GM06990 (cell line): ENCODE measurements around the gene FAM210B.

Experiments
- DNase-seq: peaks from one replicate; pipeline ENCODE4 v3.0.0-alpha.2; 2011; ENCODE audit not compliant: insufficient read length; ENCODE audit errors: extremely low read depth
- H3K27me3 ChIP-seq: replicated peaks from 2 replicates; pipeline ENCODE4 v1.6.0; 2011; ENCODE audit warnings: low read length; ENCODE audit not compliant: control insufficient read depth, insufficient read depth
- H3K36me3 ChIP-seq: 2 replicates; pipeline ENCODE4 v1.5.1; 2011; ENCODE audit warnings: low read length; ENCODE audit not compliant: control insufficient read depth, insufficient read depth
- H3K4me3 ChIP-seq: replicated peaks from 2 replicates; pipeline ENCODE4 v1.5.1; 2011; ENCODE audit warnings: low read depth, mild to moderate bottlenecking, control low read depth, low read length
- TF ChIP-seq, protein P1 (sequence below): IDR thresholded peaks from 2 replicates; pipeline ENCODE4 v1.5.1; 2011; ENCODE audit warnings: low read length, control low read depth, mild to moderate bottlenecking, inconsistent platforms; ENCODE audit not compliant: insufficient read depth, poor library complexity, severe bottlenecking

FAM210B gene

DNA sequence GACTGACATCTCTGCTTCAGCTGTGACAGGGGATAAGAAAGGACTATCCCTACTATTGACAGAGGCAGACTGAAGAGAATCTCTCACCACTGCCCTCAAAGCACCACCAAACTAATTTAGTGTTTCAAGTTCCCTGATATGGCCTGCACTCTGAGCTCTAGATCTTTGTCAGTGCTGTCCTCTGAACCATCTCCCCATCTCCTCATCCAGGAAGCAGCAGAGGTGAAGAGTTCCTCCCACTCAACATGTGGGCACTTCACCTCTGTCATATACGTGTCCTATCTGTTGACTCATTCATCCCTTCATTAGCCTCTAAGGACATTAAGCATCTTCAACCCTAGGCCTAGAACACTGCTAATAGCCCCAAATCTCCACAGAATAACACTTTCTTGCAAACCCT is 14.1 kb downstream of the FAM210B start:
- TF ChIP-seq, protein P1, sequence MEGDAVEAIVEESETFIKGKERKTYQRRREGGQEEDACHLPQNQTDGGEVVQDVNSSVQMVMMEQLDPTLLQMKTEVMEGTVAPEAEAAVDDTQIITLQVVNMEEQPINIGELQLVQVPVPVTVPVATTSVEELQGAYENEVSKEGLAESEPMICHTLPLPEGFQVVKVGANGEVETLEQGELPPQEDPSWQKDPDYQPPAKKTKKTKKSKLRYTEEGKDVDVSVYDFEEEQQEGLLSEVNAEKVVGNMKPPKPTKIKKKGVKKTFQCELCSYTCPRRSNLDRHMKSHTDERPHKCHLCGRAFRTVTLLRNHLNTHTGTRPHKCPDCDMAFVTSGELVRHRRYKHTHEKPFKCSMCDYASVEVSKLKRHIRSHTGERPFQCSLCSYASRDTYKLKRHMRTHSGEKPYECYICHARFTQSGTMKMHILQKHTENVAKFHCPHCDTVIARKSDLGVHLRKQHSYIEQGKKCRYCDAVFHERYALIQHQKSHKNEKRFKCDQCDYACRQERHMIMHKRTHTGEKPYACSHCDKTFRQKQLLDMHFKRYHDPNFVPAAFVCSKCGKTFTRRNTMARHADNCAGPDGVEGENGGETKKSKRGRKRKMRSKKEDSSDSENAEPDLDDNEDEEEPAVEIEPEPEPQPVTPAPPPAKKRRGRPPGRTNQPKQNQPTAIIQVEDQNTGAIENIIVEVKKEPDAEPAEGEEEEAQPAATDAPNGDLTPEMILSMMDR: no peak
- DNase-seq: no peak
- no peak overlapping the region for H3K4me3 ChIP-seq
- no peaks in the 10 kb centered on the region for H3K27me3 ChIP-seq
- peaks cover 12% of the 10 kb centered on the region for H3K36me3 ChIP-seq

DNA sequence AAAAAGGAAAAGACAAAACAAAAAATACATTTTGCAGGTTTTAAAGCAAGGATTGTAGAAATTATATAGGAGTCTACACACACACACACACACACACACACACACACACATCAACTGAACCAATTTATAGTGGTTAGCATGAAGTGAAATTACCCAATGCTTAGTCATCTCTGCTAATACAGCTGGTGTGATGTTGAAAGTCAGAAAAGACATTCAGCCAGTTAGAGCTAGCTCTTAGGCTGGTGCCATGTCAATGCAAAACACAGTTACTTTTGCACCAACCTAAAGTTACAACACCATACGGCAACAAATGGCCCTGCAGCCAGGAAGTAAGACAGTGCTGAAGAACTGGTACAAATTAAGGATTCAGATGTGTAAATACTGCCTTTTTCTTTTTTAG is 15.2 kb downstream of the FAM210B start:
- H3K4me3 ChIP-seq: no peak overlapping the region
- H3K36me3 ChIP-seq: peaks cover 13% of the 10 kb centered on the region
- TF ChIP-seq, protein P1: no peak
- no peak for DNase-seq
- no peaks in the 10 kb centered on the region for H3K27me3 ChIP-seq

GRCh38 chr20:56376331-56376730 is 17.6 kb downstream of the FAM210B start:
- Histone ChIP-seq H3K36me3 (peaks cover 6% of the 10 kb centered on the region), H3K27me3 (no peaks in the 10 kb centered on the region), H3K4me3 (no peak overlapping the region)
- no peak for DNase-seq
- TF ChIP-seq, protein P1: no peak

GRCh38 chr20:56378386-56378785 is 19.6 kb downstream of the FAM210B start:
- Histone ChIP-seq H3K27me3 (no peaks in the 10 kb centered on the region), H3K4me3 (no peak overlapping the region), H3K36me3 (peaks cover 5% of the 10 kb centered on the region)
- DNase-seq: no peak
- TF ChIP-seq, protein P1: no peak

- TF ChIP-seq, protein P1: no peak
- no peaks in the 10 kb centered on the region for H3K27me3 ChIP-seq
- H3K36me3 ChIP-seq: peaks cover 12% of the 10 kb centered on the region
These were observed 21.6 kb downstream of the FAM210B start for GRCh38 chr20:56380375-56380774.

DNA sequence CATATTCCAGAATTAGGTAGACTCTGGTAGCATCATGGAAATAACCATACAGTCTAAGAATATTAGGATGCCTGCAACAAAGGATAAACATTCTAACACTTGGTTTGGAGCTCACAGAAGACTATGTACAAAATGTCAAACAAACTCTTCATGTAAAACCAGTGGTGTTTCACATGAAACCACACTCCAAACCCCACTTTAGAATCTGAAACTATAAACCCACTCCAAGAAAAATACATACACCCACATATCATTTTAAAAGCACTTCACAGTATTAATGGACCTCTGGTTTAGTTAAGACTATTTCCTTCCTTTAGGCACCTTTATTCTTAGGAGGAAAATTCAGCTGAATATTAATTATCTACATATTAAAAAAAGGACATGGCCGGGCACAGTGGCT is 22.7 kb downstream of the FAM210B start:
- no peaks in the 10 kb centered on the region for H3K27me3 ChIP-seq
- peaks cover 16% of the 10 kb centered on the region for H3K36me3 ChIP-seq
- TF ChIP-seq, protein P1: no peak
- H3K4me3 ChIP-seq: no peak overlapping the region
- DNase-seq: no peak

More at GRCh38 chr20:56380375-56380774, 21.6 kb downstream of the FAM210B start:
- H3K4me3 ChIP-seq: no peak overlapping the region
- no peak for DNase-seq
